Measurements from ENCODE around the gene CASKIN2.

Gene CASKIN2

DNA sequence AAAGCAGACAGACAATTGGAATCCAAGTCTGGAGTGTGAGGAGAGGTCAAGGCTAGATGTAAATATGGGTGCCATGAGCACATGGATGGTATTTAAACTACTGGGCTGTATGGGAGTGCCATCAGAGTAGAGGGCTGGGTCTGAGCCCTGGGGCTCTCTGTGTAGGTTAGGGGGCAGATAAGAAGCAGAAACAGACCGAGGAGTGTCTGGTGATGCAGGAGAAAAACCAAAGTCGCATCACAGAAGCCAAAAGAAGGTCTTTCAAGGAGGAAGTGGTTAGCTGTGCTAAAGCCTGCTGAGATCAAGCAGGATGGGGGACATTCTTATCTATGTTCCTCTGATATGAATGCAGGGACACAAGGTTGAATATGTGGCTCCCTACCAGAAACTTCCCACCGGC lies 2.9 kb upstream of the CASKIN2 start:
- DNase-seq = peak; percentile 32

DNA sequence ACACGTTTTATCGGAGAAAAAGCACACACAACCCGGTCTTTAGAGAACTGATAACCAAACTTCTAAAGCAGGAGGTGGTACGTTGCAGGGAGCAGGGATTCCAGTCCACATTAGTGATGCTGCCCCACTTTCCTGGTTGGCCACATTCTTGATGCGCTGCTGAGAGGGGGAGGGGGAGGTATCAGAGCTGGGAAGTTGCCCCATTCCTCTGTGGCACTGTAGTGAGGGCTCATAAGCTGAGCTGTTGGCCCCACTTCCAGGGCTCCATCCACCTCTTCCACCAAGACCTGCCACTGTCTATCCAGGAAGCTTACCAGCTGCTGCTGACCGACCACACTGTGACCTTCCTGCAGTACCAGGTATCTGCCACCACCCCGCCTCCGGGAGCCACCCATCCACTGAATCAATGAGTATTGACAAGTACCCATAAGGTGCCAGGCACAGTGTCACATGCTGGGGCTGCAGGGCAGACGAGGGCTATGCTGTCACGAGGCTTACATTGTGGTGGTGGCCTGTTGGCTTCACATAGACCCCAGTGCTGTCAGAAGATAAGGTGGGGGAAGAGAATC lies 2.0 kb upstream of the CASKIN2 start:
- no peak for DNase-seq

DNA sequence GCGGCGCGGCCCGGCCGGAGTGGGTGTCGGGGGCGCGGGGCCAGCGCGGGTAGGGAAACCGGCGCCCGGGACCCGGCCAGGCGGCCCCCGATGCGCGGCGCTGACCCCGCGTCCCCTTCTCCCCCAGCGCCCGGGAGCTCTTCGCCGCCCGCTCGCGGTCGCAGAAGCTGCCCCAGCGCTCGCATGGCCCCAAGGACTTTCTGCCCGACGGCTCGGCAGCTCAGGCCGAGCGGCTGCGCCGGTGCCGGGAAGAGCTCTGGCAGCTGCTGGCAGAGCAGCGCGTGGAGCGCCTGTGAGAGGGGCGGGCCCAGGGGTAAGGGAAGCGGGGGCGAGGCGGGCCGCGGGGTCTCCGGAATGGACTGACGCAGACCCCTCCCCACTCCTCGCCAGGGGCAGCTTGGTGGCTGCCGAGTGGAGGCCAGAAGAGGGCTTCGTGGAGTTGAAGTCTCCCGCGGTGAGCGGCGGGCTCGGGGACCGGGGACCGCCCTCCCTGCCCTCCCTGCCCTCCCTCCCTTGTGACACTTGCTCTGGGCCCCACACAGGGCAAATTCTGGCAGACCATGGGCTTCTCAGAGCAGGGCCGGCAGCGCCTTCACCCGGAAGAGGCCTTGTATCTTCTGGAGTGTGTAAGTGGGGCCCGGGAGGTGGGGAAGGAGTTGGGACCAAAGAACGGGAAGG lies 1.4 kb upstream of the CASKIN2 start:
- DNase-seq = no peak

DNA sequence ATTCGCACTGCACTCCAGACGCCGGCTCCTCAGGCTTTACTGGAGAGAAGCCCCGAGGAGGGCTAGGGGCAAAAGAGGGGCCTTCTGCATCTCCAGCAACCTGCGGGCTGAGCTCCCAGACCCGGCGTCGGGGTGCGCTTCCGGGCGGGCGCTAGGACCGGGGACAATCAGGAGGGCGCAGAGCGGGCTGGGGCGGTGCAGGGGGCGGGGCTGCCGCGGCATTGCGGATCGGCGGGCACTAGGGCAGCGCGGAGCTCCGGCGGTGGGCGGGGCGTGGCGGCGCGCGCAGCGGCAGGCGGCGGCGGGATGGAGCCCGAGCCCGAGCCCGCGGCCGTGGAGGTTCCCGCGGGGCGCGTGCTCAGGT lies 900 bp upstream of the CASKIN2 start, which contains the start of gene TSEN54:
Gene TSEN54, plus strand, starts transcription at position 274 of the 364 bp plus-strand sequence. Its CDS starts 33 bp downstream, at position 307.
- DNase-seq = peak; percentile 95

DNA sequence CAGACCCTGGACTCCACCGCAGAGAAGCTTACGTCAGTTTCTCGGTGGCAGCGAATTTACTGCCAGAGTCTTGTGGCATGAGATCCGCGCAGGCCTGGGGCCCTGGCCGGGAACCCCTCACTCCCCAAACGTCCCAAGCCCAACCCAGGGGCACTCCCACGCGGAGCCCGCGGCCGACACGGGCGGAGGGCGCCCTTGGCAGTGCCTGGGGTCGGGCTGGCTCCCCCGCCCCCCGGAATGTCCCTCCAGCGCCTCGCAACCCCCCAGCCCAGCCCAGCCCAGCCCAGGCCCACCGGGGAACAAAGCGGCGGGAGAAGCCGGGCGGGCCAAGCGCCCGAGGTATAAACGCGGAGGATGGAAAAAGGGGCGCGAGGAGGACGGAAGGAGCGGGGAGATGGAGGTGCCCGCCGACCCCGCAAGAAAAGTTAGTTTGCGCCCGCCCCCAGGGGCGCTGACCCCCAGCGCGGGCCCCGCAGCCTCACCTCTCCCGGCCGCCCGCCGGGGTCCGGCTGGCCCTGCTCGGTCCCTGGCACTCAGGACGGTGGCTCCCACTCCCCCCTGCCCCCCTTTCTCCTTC lies 330 bp downstream of the CASKIN2 start:
- DNase-seq = no peak

DNA sequence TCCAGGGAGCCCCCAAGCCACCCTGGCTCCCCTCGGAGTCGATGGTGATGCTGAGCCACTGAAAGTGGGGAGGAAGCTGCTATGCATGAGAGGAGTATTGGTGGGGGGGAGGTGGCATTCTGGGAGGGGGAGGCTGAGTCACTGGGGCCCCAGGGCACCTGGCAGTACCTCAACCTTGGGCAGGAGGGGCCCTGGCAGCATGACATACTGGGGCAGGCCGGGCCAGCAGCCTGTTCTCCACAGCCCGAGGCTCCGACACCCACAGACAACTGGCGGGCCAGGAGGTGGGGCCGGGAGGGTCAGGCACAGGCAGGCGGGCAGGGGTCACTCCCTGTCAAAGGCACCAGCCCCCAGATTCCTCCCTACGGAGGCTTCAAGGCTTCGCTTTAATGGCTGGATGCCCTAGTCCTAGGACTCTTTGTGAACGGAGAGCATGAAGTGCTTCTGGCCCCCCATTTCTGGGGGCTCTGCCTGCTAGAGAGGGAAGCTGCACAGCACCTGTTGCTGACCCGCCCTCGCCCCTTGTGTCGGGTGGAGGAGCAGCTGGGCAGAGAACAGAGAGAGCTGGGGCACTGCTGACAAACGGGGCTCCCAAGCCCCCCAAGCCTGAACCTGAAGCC lies 928 bp downstream of the CASKIN2 start:
- DNase-seq = no peak

DNA sequence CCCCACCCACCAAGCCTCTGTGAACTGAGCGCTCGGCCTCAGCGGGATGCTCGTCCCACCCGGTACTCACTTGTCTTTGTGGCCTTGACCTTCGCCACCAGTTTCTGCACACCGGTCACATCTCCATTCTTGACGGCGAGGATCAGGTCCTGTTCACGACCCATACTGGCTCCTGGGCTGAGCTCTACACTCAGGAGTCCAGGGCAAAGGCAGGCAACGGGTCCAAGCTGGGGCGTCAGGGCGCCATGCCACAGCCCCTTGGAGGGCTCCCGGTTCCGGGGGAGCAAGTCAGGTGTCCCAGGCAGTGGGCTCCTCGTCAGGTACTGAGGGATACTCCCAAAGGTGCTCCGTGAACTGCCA lies 1.7 kb downstream of the CASKIN2 start:
- no peak for DNase-seq

DNA sequence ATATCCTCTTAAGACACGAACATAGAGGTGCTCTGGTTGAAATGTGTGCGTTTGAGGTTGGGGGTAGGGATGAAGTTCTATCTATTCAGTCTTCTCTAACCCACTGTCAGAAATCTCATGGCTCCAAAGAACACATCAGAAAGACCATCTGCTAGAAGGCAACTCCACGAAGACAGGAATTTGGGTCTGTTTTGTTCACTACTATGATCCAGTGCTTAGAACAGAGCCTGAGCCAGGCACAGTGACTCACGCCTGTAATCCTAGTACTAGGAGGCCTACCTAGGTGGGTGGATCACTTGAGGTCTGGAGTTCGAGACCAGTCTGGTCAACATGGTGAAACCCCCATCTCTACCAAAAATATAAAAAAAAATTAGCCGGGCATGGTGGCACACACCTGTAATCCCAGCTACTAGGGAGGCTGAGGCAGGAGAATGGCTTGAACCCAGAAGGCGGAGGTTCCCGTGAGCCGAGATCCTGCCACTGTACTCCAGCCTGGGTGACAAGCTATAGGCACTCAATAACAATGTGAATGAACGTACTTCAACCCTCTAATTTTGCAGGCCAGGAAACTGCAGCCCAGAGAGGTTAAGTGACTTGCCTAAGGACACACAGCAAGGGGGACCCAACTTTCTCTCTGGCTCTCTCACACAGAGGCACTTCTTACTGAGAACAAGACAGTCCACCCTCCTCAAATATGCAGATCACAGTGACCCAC lies 2.3 kb downstream of the CASKIN2 start:
- DNase-seq = no peak

DNA sequence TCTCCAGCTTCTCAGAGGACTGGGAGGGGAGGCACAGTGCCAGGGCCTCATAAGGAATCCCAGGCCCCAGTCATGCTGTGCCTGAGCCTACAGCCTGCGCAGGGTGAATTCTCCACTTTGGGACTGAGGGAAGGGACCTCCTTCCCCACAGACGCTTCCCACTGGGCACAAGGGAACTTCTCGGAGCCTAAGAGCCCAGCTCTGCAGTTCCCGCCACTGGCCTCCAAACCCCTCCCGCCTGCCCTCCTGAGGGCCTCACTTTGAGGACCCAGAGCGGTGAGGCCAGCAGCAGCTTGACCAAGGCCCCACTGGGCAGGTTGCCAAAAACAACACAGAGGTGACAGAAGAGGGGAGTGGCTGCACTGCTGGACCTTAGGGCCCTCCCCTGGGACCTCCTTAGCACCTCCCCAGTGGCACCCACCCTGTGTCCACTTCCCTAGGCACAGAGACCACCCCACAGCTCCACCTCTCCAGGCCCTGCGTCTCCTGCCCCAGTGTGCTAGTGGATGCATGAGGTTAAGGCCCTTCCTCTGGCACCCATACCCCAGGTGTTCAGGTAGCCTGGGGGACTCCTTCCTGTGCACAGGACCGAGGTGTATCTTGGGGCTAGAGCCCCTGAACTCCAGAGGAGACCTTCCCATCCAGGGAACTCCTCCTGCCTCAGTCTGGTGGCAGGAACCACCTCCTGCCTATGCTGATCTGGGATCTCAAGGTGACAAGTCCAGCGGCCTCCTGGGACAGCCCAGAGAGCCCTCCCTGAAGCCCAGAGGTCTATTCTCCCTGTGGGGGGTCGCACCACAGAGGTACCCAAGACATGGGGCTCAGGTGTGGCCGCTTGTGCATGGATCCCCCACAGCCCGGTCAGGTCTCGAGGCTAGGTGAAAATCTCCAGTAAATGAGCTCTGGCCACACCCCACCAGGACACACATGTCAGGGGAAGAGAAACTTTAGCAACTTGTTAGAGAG lies 3.4 kb downstream of the CASKIN2 start:
- DNase-seq = no peak

DNA sequence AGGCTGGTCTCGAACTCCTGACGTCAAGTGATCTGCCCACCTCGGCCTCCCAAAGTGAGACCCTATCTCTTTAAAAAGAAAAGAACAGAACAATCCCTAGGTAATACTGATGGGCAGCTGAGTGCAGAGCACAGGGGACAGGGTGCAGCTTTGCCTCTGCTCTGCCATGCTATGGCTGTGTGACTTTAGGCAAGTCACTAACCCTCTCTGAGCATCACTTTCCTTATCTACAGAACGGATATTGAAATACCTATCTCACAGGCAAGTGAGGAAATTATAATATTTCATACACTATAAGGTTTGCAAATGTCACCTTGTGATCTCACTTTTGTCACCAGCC lies 4.1 kb downstream of the CASKIN2 start:
- no peak for DNase-seq

DNA sequence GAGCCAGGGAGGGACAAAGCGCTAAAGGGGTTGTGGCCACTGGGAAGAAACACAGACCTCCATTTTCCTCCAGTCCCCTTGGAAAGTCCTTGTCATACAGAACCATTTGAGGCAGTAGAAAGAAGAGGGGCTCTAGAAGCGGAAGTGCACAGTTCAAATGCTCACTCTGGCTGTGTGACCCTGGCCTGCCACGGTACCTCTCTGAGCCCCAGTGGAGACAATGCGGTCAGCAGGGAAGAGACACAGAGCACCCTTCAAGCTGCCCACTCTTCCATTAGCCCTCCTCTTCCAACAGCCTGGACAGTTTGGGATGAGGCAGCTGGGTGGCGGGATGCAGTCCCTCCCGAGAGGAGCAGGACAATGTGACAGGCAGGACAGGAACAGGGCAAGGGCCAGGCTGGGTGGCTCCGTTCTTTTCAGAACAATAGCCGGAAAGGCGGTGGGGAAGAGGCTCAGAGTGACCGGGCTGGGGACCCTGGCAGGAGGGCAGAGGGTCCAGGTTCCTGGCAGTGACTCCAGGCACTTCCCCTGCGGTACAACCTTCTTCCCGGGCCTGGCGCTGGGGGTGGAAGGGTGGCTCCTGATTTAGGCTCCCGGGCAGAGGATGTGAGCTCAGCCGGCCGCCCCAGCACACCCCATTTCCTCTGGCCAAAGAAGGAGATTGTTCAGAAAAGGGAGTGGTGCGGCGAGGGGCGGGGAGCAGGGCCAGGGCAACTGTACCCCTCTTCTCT lies 5.6 kb downstream of the CASKIN2 start:
- DNase-seq = no peak

DNA sequence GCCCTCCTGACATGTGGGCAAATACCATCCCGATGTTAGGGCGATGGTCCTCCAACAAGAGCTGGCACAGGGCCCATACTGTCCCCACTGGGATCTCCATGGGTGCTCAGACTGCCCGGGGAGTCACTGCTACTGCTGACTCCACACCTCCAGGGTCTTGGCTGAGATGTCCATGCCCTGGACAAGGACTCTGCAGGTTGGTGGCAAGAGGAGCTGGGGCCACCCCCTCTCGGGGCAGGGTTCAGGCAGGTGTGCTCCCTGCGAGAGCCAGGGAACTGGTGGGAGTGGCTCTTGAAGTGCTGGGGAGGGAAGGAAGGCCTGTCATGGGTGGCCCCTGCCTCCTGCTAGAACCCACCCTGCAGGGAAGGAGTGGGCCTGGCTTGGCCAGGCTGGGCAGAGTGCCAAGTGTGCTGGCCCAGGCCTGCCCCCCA lies 6.4 kb downstream of the CASKIN2 start:
- DNase-seq = no peak

DNA sequence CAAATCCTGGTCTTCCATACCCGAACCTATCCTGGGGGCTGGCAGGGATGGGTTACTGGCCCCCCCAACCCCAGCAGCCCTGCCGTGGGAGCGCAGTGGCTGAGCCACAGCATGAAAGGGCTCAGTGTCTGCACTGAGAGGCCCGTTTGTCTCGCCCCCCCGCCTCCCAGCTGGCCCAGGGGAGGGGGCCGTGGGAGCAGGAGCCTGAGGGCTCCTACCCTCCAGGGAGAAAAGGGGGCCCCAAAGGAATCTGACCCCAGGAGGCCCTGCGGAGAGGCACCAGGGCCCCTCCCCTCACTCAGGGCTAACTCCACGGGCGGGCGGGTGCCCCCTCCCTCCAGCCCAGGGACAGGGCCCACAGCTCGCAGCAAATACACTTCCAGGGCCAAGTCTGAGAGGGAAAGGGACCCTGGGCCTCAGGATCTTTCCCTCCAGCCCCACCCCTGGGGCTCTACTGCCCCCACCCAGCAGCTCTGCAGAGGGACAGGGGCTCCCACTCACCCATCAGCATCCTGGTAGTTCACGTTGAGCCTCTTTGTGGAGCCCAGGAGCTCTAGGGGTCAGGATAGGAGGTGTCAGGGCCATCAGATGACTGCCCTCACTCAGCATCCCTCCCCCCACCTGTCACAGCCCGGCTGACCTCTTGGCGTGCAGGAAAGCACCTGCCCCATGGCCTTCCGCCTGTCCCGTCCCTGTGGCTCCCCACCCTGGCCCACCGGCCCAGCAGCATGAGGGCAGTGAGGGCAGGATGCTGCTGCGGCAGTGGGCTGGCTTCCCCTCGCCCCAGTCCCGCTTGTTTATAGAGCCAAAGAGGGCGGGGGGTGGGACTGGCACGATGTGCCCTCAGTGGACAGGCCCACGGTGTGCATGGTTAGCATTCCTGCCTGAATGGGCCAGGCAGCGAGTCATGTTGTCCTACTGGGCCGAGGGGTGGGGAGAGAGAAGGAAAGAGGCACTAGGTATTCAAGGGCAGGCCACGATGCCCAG lies 7.3 kb downstream of the CASKIN2 start:
- DNase-seq = no peak

DNA sequence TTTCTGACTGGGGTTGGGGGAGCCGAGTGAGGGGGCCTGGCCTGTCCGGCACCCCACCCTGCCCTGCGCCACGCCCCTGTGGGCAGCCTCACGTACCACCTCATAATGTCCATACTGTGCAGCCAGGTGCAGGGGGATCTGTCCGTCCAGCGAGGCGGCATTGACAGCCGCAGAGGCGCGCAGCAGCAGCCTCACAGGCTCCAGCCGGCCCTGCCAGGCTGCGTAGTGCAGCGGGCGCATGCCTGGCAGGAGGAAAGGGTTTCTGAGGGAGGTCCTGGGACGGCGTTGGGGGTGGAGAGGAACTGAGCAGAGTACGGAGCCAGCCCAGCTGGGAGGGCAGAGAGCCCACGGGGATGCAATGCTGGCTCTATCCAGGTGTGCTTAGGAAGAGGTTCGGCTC lies 8.4 kb downstream of the CASKIN2 start:
- DNase-seq = no peak

DNA sequence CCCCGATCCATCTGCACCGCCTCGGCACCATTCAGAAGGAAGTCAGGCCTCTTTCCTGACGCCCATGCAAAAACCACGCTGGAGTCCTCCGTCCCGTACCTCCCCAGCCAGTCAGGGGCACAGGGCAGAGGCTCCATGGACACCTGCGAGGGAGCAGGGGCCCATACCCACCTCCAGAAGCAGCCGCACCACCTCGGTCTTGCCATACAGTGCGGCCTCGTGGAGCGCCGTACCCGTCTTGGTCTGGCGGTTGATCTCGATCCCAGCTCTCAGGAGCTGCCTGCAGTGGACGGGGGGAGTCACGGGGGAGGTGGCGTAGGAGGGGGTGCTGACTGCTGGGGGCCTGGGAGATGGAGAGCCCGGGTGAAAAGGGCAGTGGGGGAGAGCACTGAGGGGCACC lies 9.2 kb downstream of the CASKIN2 start:
- no peak for DNase-seq

DNA sequence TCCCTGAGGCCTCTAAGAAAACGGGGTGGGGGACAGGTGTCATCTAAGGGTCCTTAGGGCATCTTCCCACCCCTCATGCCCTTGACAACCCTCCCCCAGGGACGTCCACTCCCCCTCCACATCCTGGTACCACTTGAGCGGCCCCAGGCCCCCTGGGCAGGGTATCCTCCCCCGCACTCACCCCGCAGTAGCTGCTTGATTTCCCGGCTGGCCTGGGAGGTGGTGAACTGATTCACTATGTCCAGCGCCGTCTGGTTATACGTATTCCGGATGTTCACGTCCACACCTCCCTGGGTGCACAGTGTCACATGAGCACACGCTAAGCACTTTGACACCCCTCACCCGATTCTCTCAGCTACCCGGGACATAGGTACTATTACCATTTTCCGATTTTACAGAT lies 9.7 kb downstream of the CASKIN2 start:
- DNase-seq = no peak

DNA sequence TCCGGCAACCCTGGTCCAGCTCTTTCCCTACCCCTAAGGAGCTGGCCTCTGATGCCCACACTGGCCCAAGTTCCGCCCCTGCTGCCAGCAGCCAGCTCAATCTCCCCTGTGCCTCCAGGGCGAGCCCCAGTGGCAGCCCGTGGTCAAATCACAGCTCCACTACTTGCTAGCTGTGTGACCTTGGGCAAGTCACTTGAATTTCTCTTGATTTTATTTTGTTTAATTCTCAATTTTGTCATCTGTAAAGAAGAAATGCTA lies 10.3 kb downstream of the CASKIN2 start:
- no peak for DNase-seq

DNA sequence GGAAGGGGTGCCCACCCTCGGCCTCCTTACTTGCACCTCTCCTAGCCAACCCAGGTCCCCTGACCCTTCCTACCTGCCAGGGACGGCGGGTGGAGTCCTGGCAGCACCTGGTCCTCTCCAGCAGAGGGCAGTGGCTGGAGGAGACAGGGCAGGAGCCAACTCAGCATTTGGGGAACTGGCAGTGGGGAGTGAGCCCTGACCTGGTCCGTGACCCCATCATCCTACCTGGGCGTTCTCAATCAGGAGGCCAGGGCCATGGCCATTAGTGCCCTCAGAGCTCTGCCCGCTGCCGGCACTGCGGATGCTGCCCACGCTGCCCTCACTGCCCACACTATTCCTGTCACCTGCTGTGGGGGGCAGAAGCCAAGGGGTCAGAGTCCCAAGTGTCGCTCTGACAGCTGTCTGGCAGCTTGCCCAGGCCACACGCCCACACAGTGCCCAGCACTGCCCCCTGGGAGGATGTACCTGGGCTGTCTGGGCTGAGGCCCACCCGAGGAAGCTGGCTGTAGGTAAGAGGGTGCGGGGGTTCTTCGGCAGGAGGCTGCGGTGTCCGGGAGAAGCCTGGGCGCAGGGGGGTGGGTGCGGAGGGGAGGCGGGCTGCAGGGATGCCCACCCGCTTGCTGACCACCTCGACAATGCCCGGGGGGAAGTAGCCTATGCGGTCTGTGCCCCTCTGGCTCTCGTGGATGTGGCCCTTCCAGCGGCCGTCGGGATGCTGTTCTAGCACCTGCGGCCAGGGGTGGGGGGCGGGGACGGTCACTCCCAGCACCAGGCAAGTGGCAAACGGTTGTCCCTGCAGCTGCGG lies 10.8 kb downstream of the CASKIN2 start:
- no peak for DNase-seq

DNA sequence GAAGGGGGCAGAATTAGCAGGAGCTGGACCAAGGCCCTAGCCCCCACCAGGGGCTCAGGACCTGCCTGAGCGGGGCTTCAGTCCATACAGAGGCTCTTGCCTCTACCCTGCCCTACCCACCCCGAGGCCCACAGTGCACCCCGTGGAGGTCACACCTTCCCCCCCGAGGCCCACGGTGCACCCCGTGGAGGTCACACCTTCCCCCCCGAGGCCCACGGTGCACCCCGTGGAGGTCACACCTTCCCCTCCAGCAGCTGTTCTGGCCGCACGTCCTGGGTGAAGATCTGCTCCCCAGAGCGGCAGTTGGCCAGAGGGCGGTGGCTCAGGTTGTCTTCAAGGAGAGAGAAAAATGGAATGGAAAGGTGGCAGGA lies 11.4 kb downstream of the CASKIN2 start:
- no peak for DNase-seq

DNA sequence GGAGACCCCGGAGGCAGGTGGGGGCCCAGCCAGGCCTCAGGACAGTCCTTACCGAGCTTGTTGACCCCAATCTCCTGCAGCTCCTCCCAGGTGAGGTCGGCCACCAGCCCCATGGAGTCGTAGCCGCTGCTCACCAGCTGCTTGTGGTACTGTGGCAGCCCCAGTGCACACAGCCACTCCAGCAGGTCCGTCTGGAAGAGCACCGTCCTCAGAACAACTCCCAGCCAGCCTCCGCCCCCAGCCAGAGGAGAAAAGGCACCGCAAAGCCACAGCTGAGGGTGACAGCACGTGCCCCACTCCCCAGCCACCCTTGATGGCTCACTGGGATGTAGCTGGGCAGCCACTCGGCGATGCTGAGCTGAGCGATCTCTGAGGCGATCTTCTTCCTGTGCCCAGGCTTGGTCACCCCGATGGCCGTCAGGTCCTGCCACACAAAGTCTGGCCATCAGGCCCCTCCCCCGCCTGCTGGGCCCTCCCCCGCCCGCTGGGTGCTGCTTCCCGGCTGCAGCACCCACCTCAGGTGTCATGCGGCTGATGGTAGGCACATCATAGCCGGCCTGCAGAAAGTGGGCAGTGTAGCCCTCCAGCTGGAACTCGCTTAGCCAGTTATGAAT lies 11.9 kb downstream of the CASKIN2 start:
- no peak for DNase-seq
